ENCODE data around the gene RIN1.

DNA sequence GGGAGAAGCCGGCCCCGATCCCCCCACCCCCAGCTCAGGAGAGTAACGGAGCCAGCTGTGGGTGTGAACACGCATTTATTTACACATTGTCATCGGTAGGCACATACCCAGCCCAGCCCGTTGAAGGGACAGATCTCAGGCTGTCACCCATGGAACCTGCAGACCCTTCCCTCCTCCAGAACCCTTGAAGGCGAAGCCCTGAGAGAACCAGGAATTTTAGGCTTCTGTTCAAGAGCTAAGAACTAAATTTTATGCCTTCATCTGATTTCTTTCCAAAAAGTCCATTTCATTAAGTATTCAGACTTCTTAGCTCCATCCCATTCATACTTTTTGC lies 9.0 kb upstream of the RIN1 start:
- TF ChIP-seq, protein P1, sequence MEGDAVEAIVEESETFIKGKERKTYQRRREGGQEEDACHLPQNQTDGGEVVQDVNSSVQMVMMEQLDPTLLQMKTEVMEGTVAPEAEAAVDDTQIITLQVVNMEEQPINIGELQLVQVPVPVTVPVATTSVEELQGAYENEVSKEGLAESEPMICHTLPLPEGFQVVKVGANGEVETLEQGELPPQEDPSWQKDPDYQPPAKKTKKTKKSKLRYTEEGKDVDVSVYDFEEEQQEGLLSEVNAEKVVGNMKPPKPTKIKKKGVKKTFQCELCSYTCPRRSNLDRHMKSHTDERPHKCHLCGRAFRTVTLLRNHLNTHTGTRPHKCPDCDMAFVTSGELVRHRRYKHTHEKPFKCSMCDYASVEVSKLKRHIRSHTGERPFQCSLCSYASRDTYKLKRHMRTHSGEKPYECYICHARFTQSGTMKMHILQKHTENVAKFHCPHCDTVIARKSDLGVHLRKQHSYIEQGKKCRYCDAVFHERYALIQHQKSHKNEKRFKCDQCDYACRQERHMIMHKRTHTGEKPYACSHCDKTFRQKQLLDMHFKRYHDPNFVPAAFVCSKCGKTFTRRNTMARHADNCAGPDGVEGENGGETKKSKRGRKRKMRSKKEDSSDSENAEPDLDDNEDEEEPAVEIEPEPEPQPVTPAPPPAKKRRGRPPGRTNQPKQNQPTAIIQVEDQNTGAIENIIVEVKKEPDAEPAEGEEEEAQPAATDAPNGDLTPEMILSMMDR (IDR thresholded peaks at IDR 0.05): no peak
- no peak for TF ChIP-seq POLR2A (IDR thresholded peaks at IDR 0.05)
